H9 (cell line): ENCODE results near the gene TMPRSS5. TPM values are rescaled to one million over a fixed set of nuclear protein-coding genes. Genes with fewer than 3 reads are reported as not detected.

Experiments
- DNase-seq: peaks from one replicate; pipeline ENCODE4 v3.0.0-alpha.2; 2017
- H2AFZ ChIP-seq: one replicate; pipeline ENCODE4 v1.6.1; 2013; ENCODE audit warnings: mild to moderate bottlenecking, low read length, control low read depth, moderate library complexity
- H2AK5ac ChIP-seq: 2 replicates; pipeline ENCODE4 v1.6.1; 2013; ENCODE audit warnings: low read length, control low read depth, mixed read lengths; ENCODE audit not compliant: insufficient read length
- H2BK120ac ChIP-seq: one replicate; pipeline ENCODE4 v1.6.1; 2013; ENCODE audit warnings: low read depth, mild to moderate bottlenecking, low read length, control low read depth, inconsistent platforms; ENCODE audit not compliant: poor library complexity, severe bottlenecking
- H2BK12ac ChIP-seq: 2 replicates; pipeline ENCODE4 v1.6.1; 2013; ENCODE audit warnings: low read length, control low read depth, mixed read lengths, low read depth; ENCODE audit not compliant: insufficient read length
- H2BK15ac ChIP-seq: 2 replicates; pipeline ENCODE4 v1.6.1; 2013; ENCODE audit warnings: low read depth, low read length, control low read depth
- H2BK20ac ChIP-seq: one replicate; pipeline ENCODE4 v1.6.1; 2013; ENCODE audit warnings: low read depth, mild to moderate bottlenecking, low read length, control low read depth, inconsistent platforms; ENCODE audit not compliant: poor library complexity, severe bottlenecking
- H2BK5ac ChIP-seq: 2 replicates; pipeline ENCODE4 v1.6.1; 2013; ENCODE audit warnings: low read length, control low read depth, mixed read lengths; ENCODE audit not compliant: insufficient read length
- H3K14ac ChIP-seq: 2 replicates; pipeline ENCODE4 v1.6.1; 2013; ENCODE audit warnings: low read length, control low read depth; ENCODE audit not compliant: insufficient read depth
- H3K18ac ChIP-seq: 2 replicates; pipeline ENCODE4 v1.6.1; 2013; ENCODE audit warnings: low read depth, mild to moderate bottlenecking, mixed read lengths, low read length, control low read depth; ENCODE audit not compliant: insufficient read length
- H3K23ac ChIP-seq: 2 replicates; pipeline ENCODE4 v1.6.1; 2013; ENCODE audit warnings: low read length, control low read depth, mixed read lengths, low read depth; ENCODE audit not compliant: insufficient read length
- H3K23me2 ChIP-seq: 2 replicates; pipeline ENCODE4 v1.6.1; 2013; ENCODE audit warnings: low read depth, mild to moderate bottlenecking, mixed read lengths, low read length, control low read depth; ENCODE audit not compliant: insufficient read length, poor library complexity, severe bottlenecking
- H3K27ac ChIP-seq: 2 replicates; pipeline ENCODE4 v1.5.1; 2013; ENCODE audit warnings: low read length, control low read depth, mixed read lengths, low read depth; ENCODE audit not compliant: insufficient read length
- H3K27me3 ChIP-seq: 2 replicates; pipeline ENCODE4 v1.6.1; 2013; ENCODE audit warnings: low read length, control low read depth, inconsistent platforms; ENCODE audit not compliant: insufficient read depth
- H3K4ac ChIP-seq: 2 replicates; pipeline ENCODE4 v1.6.1; 2013; ENCODE audit warnings: low read depth, mild to moderate bottlenecking, control low read depth, inconsistent platforms, low read length, moderate library complexity
- H3K4me1 ChIP-seq: 2 replicates; pipeline ENCODE4 v1.6.1; 2013; ENCODE audit warnings: low read length, control low read depth, inconsistent platforms; ENCODE audit not compliant: insufficient read depth
- H3K4me2 ChIP-seq: 2 replicates; pipeline ENCODE4 v1.6.1; 2013; ENCODE audit warnings: low read length, control low read depth, mixed read lengths; ENCODE audit not compliant: insufficient read length, insufficient read depth
- H3K56ac ChIP-seq: 2 replicates; pipeline ENCODE4 v1.6.1; 2013; ENCODE audit warnings: low read depth, mild to moderate bottlenecking, mixed read lengths, low read length, control low read depth; ENCODE audit not compliant: insufficient read length
- H3K79me1 ChIP-seq: 2 replicates; pipeline ENCODE4 v1.6.1; 2013; ENCODE audit warnings: low read depth, mild to moderate bottlenecking, moderate library complexity, low read length, control low read depth, inconsistent platforms; ENCODE audit not compliant: insufficient read depth, poor library complexity, severe bottlenecking
- H3K79me2 ChIP-seq: 2 replicates; pipeline ENCODE4 v1.6.1; 2013; ENCODE audit warnings: low read length, control low read depth, inconsistent platforms; ENCODE audit not compliant: insufficient read depth
- H3K9ac ChIP-seq: 2 replicates; pipeline ENCODE4 v1.6.1; 2013; ENCODE audit warnings: low read length, control low read depth, mixed read lengths; ENCODE audit not compliant: insufficient read length; ENCODE audit errors: extremely low read depth
- H3K9me3 ChIP-seq: one replicate; pipeline ENCODE4 v1.6.1; 2013; ENCODE audit warnings: low read depth, low read length, inconsistent platforms; ENCODE audit not compliant: control insufficient read depth
- H3T11ph ChIP-seq: one replicate; pipeline ENCODE4 v1.6.1; 2013; ENCODE audit warnings: mild to moderate bottlenecking, low read length, control low read depth, inconsistent platforms
- H4K20me1 ChIP-seq: one replicate; pipeline ENCODE4 v1.6.1; 2013; ENCODE audit not compliant: control insufficient read depth, insufficient read length, insufficient read depth
- H4K5ac ChIP-seq: 2 replicates; pipeline ENCODE4 v1.6.1; 2013; ENCODE audit warnings: low read depth, mild to moderate bottlenecking, mixed read lengths, low read length, control low read depth; ENCODE audit not compliant: insufficient read length
- H4K8ac ChIP-seq: replicated peaks from 2 replicates; pipeline ENCODE4 v1.6.1; 2013; ENCODE audit warnings: low read length, control low read depth, mixed read lengths, low read depth; ENCODE audit not compliant: insufficient read length
- H4K91ac ChIP-seq: 2 replicates; pipeline ENCODE4 v1.6.1; 2013; ENCODE audit warnings: low read depth, mild to moderate bottlenecking, moderate library complexity, mixed read lengths, low read length, control low read depth; ENCODE audit not compliant: insufficient read length
- H3K27ac Mint-ChIP-seq, 3 experiments: 2 replicates in 2 of 3; 3 replicates in 1 of 3; pipeline ENCODE4 v1.8.0; 2020 to 2021; ENCODE audit warnings: mixed read lengths in 3 of 3, mild to moderate bottlenecking in 1 of 3, moderate library complexity in 1 of 3
- H3K27me3 Mint-ChIP-seq: 2 replicates; pipeline ENCODE4 v1.8.0; 2021; ENCODE audit warnings: low read depth, mild to moderate bottlenecking, moderate library complexity, mixed read lengths
- H3K36me3 Mint-ChIP-seq, 3 experiments: 2 replicates in 2 of 3; 3 replicates in 1 of 3; pipeline ENCODE4 v1.8.0; 2020 to 2021; ENCODE audit warnings: low read depth in 3 of 3, mixed read lengths in 3 of 3; ENCODE audit not compliant: insufficient read depth in 1 of 3
- H3K4me1 Mint-ChIP-seq, 2 experiments: 2 replicates each; pipeline ENCODE4 v1.8.0; 2020; ENCODE audit warnings: mixed read lengths in 2 of 2
- H3K4me3 Mint-ChIP-seq, 2 experiments: 2 replicates in 1 of 2; 3 replicates in 1 of 2; pipeline ENCODE4 v1.8.0; 2020 to 2021; ENCODE audit warnings: mild to moderate bottlenecking in 2 of 2, mixed read lengths in 2 of 2, moderate library complexity in 1 of 2
- H3K9me3 Mint-ChIP-seq, 2 experiments: 2 replicates in 1 of 2; 3 replicates in 1 of 2; pipeline ENCODE4 v1.8.0; 2020; ENCODE audit warnings: mild to moderate bottlenecking in 2 of 2, mixed read lengths in 2 of 2, moderate library complexity in 1 of 2
- WGBS: extraction: QIAGEN DNeasy Blood & Tissue Kit; methylation state at CpG from one replicate; pipeline ENCODE4 v1.1.7; 2013; ENCODE audit warnings: missing lambda C conversion rate, low lambda C conversion rate, mixed read lengths; ENCODE audit not compliant: insufficient read length; ENCODE audit errors: extremely low coverage; 5-methylcytosine and 5-hydroxymethylcytosine counted together
- total RNA-seq: library from RNA; stranded (reverse); gene quantifications from 2 replicates; pipeline ENCODE4 v1.2.1, GENCODE V29; 2021
- TF ChIP-seq, protein P1 (sequence below): fragments of 200-600 bp; sonication (generic); conservative IDR thresholded peaks from 3 replicates; pipeline ENCODE4 v1.8.0; 2021; ENCODE audit warnings: antibody characterized with exemption, mild to moderate bottlenecking

TMPRSS5 gene
- total RNA-seq, 1 experiment from 2014 or later, result 0.37 TPM

DNA sequence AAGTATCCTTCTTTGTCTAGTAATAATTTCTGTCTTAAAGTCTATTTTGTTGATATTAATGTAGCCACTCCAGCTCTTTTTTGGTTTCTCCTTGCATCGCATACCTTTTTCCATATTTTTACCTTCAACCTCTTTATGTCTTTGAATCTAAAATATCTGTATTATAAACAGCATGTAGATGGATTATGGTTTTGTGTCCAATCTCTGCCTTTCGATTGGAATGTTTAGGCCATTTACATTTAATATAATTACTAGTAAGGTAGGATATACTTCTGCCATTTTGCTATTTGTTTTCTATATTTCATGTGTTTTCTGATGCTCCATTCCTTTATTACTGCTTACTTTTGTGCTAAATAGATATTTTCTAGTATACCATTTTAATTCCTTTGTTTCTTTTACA lies 39.5 kb downstream of the TMPRSS5 start:
- no CpG with 5 or more reads among the region's 2 CpGs for WGBS
- TF ChIP-seq, protein P1, sequence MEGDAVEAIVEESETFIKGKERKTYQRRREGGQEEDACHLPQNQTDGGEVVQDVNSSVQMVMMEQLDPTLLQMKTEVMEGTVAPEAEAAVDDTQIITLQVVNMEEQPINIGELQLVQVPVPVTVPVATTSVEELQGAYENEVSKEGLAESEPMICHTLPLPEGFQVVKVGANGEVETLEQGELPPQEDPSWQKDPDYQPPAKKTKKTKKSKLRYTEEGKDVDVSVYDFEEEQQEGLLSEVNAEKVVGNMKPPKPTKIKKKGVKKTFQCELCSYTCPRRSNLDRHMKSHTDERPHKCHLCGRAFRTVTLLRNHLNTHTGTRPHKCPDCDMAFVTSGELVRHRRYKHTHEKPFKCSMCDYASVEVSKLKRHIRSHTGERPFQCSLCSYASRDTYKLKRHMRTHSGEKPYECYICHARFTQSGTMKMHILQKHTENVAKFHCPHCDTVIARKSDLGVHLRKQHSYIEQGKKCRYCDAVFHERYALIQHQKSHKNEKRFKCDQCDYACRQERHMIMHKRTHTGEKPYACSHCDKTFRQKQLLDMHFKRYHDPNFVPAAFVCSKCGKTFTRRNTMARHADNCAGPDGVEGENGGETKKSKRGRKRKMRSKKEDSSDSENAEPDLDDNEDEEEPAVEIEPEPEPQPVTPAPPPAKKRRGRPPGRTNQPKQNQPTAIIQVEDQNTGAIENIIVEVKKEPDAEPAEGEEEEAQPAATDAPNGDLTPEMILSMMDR, result no peak
- Histone ChIP-seq H2AK5ac (no peak overlapping the region), H3K27me3 (no peaks in the 10 kb centered on the region), H3K18ac (no peak overlapping the region), H3T11ph (no peak overlapping the region), H2BK12ac (no peak overlapping the region), H2BK20ac (no peak overlapping the region), H4K8ac (no peak overlapping the region), H3K14ac (no peak overlapping the region), H4K91ac (no peak overlapping the region), H3K9me3 (no peaks in the 10 kb centered on the region), H2AFZ (no peak overlapping the region), H2BK120ac (no peak overlapping the region), H3K56ac (no peak overlapping the region), H3K4ac (no peak overlapping the region), H3K27ac (no peak overlapping the region), H4K5ac (no peak overlapping the region), H2BK5ac (no peak overlapping the region), H2BK15ac (no peak overlapping the region), H4K20me1 (no peaks in the 10 kb centered on the region), H3K4me1 (no peaks in the 10 kb centered on the region; the same call in 1 of the 2 replicates), H3K9ac (no peak overlapping the region), H3K23me2 (no peaks in the 10 kb centered on the region), H3K79me2 (no peaks in the 10 kb centered on the region), H3K79me1 (no peaks in the 10 kb centered on the region), H3K4me2 (no peak overlapping the region), H3K23ac (no peak overlapping the region)
- Mint-ChIP-seq H3K4me1 (peaks cover 17 to 24% of the 10 kb centered on the region in 2 experiments), H3K36me3 (peaks cover 3 to 16% (median 3%) of the 10 kb centered on the region in 3 experiments; a peak in 6 of 7 replicates), H3K27me3 (peaks cover 22% of the 10 kb centered on the region), H3K27ac (no peak overlapping the region), H3K9me3 (peaks cover 14 to 15% of the 10 kb centered on the region in 2 experiments), H3K4me3 (no peak overlapping the region)
- DNase-seq, result no peak
